Activated naive CD8-positive, alpha-beta T cell treated with anti-CD3 and anti-CD28 coated beads, Interleukin-2, amount 10 ng/mL, durations not matched to agents 7 days and 5 days (primary cell): ENCODE data around the gene PHYHD1. TPM values are rescaled to one million over a fixed set of nuclear protein-coding genes. Genes with fewer than 3 reads are reported as not detected.

Experiments used
- ATAC-seq: fragments of 150-1000 bp; cut with Tn5 transposase; one replicate; pipeline ENCODE4 v1.10.0; 2021; ENCODE audit warnings: low read depth, moderate library complexity
- POLR2A ChIA-PET: fragments of 350-600 bp; sonication (Branson Sonifier 250); formaldehyde crosslinking; loops from one replicate; lab custom pipeline; 2021; ENCODE audit warnings: antibody characterized with exemption; lab: Charles Lee
- DNase-seq: peaks from one replicate; pipeline ENCODE4 v3.0.0; 2021
- H3K27ac Mint-ChIP-seq: one replicate; pipeline ENCODE4 v1.8.0; 2022; ENCODE audit warnings: mild to moderate bottlenecking, mixed read lengths
- H3K27me3 Mint-ChIP-seq: one replicate; pipeline ENCODE4 v1.8.0; 2022; ENCODE audit warnings: mild to moderate bottlenecking, moderate library complexity, mixed read lengths
- H3K36me3 Mint-ChIP-seq: one replicate; pipeline ENCODE4 v1.8.0; 2021; ENCODE audit warnings: mild to moderate bottlenecking, mixed read lengths
- H3K4me1 Mint-ChIP-seq: one replicate; pipeline ENCODE4 v1.8.0; 2021; ENCODE audit warnings: mixed read lengths
- H3K4me3 Mint-ChIP-seq: one replicate; pipeline ENCODE4 v1.8.0; 2022; ENCODE audit warnings: mild to moderate bottlenecking, moderate library complexity, mixed read lengths
- H3K9me3 Mint-ChIP-seq: one replicate; pipeline ENCODE4 v1.8.0; 2021; ENCODE audit warnings: mixed read lengths
- total RNA-seq, 2 experiments: library from RNA; stranded (reverse); gene quantifications; one replicate each; pipeline ENCODE4 v1.2.3, GENCODE V29; 2021

Gene PHYHD1
- total RNA-seq, 2 experiments from 2014 or later, result 1.4 to 1.6 TPM

- POLR2A ChIA-PET, result no interaction called here
- ATAC-seq (no peak), DNase-seq (no peak)
- Mint-ChIP-seq H3K27me3 (no peaks in the 10 kb centered on the region), H3K4me3 (no peak overlapping the region), H3K4me1 (no peaks in the 10 kb centered on the region), H3K27ac (no peak overlapping the region), H3K9me3 (no peaks in the 10 kb centered on the region), H3K36me3 (peaks cover 42% of the 10 kb centered on the region)
Measured at GRCh38 chr9:128979111-128979510, 58.3 kb downstream of the PHYHD1 start.

- no peak for ATAC-seq
- Mint-ChIP-seq H3K27ac (no peak overlapping the region), H3K4me3 (no peak overlapping the region), H3K9me3 (no peaks in the 10 kb centered on the region), H3K4me1 (no peaks in the 10 kb centered on the region), H3K36me3 (peaks cover 47% of the 10 kb centered on the region), H3K27me3 (no peaks in the 10 kb centered on the region)
- POLR2A ChIA-PET, result no interaction called here
- no peak for DNase-seq
Measured at GRCh38 chr9:128983536-128983935, 62.8 kb downstream of the PHYHD1 start.

GRCh38 chr9:128986671-128987070 lies 65.9 kb downstream of the PHYHD1 start:
- POLR2A ChIA-PET, result no interaction called here
- no peak overlapping the region for H3K27ac Mint-ChIP-seq
- ATAC-seq (no peak), DNase-seq (no peak)
- H3K36me3 Mint-ChIP-seq, result peaks cover 34% of the 10 kb centered on the region
- H3K9me3 Mint-ChIP-seq, result no peaks in the 10 kb centered on the region
- H3K27me3 Mint-ChIP-seq, result no peaks in the 10 kb centered on the region
- no peaks in the 10 kb centered on the region for H3K4me1 Mint-ChIP-seq
- no peak overlapping the region for H3K4me3 Mint-ChIP-seq

- POLR2A ChIA-PET, result no interaction called here
- H3K36me3 Mint-ChIP-seq, result peaks cover 25% of the 10 kb centered on the region
- H3K4me1 Mint-ChIP-seq, result no peaks in the 10 kb centered on the region
Measured at GRCh38 chr9:128987805-128988204, 67.0 kb downstream of the PHYHD1 start.

More at GRCh38 chr9:128987805-128988204, 67.0 kb downstream of the PHYHD1 start:
- H3K4me3 Mint-ChIP-seq, result no peak overlapping the region
- H3K27ac Mint-ChIP-seq, result no peak overlapping the region
- H3K9me3 Mint-ChIP-seq, result no peaks in the 10 kb centered on the region
- DNase-seq (no peak), ATAC-seq (no peak)
- no peaks in the 10 kb centered on the region for H3K27me3 Mint-ChIP-seq

Other genes with a start within 250 kb of the PHYHD1 start
- gene SET, start 231.8 kb upstream of the PHYHD1 start, total RNA-seq, result 100 to 1,000 TPM; 411 to 415 TPM
- 1 to 10 TPM; 7.4 to 9.6 TPM for gene PKN3, start 218.5 kb upstream of the PHYHD1 start, total RNA-seq
- gene ZDHHC12, start 196.9 kb upstream of the PHYHD1 start, total RNA-seq, result 10 to 100 TPM; 64.1 to 68.9 TPM
- 10 to 100 TPM; 27.1 to 29.2 TPM for gene ZER1, start 149.1 kb upstream of the PHYHD1 start, total RNA-seq
- 10 to 100 TPM; 26.1 to 29.2 TPM for gene TBC1D13, start 133.7 kb upstream of the PHYHD1 start, total RNA-seq
- 10 to 100 TPM; 16.2 to 19.5 TPM for gene ENDOG, start 102.5 kb upstream of the PHYHD1 start, total RNA-seq
- gene SPOUT1, start 91.2 kb upstream of the PHYHD1 start, total RNA-seq, result 10 to 100 TPM; 71.4 to 75.4 TPM
- 10 to 100 TPM; 14.9 to 16.3 TPM for gene KYAT1, start 39.0 kb upstream of the PHYHD1 start, total RNA-seq
- gene LRRC8A, start 38.8 kb upstream of the PHYHD1 start, total RNA-seq, result 10 to 100 TPM; 24.1 to 25.9 TPM
- 1 to 10 TPM; 9.4 to 9.5 TPM for gene DOLK, start 26.6 kb downstream of the PHYHD1 start, total RNA-seq
- gene NUP188, start 26.7 kb downstream of the PHYHD1 start, total RNA-seq, result 10 to 100 TPM; 64.2 to 65.3 TPM
- 100 to 1,000 TPM in 1 of 2 experiments, 10 to 100 TPM in 1; 98.7 to 104 TPM for gene SH3GLB2, start 107.3 kb downstream of the PHYHD1 start, total RNA-seq
- gene MIGA2, start 115.6 kb downstream of the PHYHD1 start, total RNA-seq, result 10 to 100 TPM; 62.1 to 66.0 TPM
- 10 to 100 TPM; 17.4 to 21.6 TPM for gene DOLPP1, start 160.1 kb downstream of the PHYHD1 start, total RNA-seq
- gene CRAT, start 189.8 kb downstream of the PHYHD1 start, total RNA-seq, result 10 to 100 TPM; 19.5 to 22.7 TPM
- gene PTPA, start 190.4 kb downstream of the PHYHD1 start, total RNA-seq, result 10 to 100 TPM; 88.3 to 91.0 TPM